Measurements from ENCODE around the gene RHAG. TPM values are rescaled to one million over a fixed set of nuclear protein-coding genes. Genes with fewer than 3 reads are reported as not detected.

Gene RHAG
- total and polyA plus RNA-seq, 2 of the 8 experiments (the other 6 are each of a cell fraction or from before 2014, with no cell fraction given): not detected

- Histone ChIP-seq H2BK5ac (ENCODE audit: low read depth, low read length) (no peak overlapping the region), H3K79me1 (ENCODE audit: low read depth, low read length) (no peaks in the 10 kb centered on the region), H4K8ac (ENCODE audit: extremely low read depth, insufficient read depth, low read length) (no peak overlapping the region), H2AK5ac (ENCODE audit: low read depth, low read length) (no peak overlapping the region), H4K5ac (ENCODE audit: insufficient read length, low read depth, low read length) (no peak overlapping the region), H2AFZ (ENCODE audit: low read length) (no peak overlapping the region), H3K9ac (replicated peaks in 1 of 4; ENCODE audit: extremely low read depth in 1 of 4, low read depth in 3 of 4, low read length in 3 of 4) (no peak overlapping the region), H3K36me3 (ENCODE audit: control insufficient read depth in 2 of 4, insufficient read depth in 4 of 4, low read length in 3 of 4) (no peaks in the 10 kb centered on the region), H3K27me3 (replicated peaks in 1 of 4; ENCODE audit: control insufficient read depth in 3 of 4, extremely low read depth in 1 of 4, insufficient read depth in 3 of 4, low read length in 3 of 4) (no peaks in the 10 kb centered on the region), H2BK15ac (ENCODE audit: low read length) (no peak overlapping the region), H4K91ac (replicated peaks; ENCODE audit: insufficient read length, low read length) (no peak overlapping the region), H3K4me1 (replicated peaks in 1 of 4; ENCODE audit: control insufficient read depth in 3 of 4, insufficient read depth in 4 of 4, low read length in 3 of 4) (peaks cover 0 to 2% (median 0%) of the 10 kb centered on the region in 4 experiments; a peak in 1 of 7 replicates), H3K56ac (replicated peaks; ENCODE audit: insufficient read length, low read depth, low read length) (no peak overlapping the region), H3K4me2 (ENCODE audit: insufficient read depth in 1 of 2, low read depth in 2 of 2, low read length in 2 of 2) (no peak overlapping the region), H3K9me3 (ENCODE audit: insufficient read depth in 2 of 2, low read depth in 1 of 2, low read length in 1 of 2) (peaks cover 3 to 4% of the 10 kb centered on the region in 2 experiments; a peak in 2 of 4 replicates), H2BK120ac (replicated peaks; ENCODE audit: low read depth, low read length) (no peak overlapping the region), H2BK20ac (ENCODE audit: low read length) (no peak overlapping the region), H3K18ac (ENCODE audit: extremely low read depth, low read length) (no peak overlapping the region), H3K4me3 (ENCODE audit: extremely low read depth in 1 of 4, insufficient read depth in 2 of 4, low read depth in 3 of 4, low read length in 4 of 4) (no peak overlapping the region), H3K4ac (replicated peaks; ENCODE audit: insufficient read length, low read depth, low read length) (no peak overlapping the region), H2BK12ac (ENCODE audit: low read depth, low read length) (no peak overlapping the region), H4K20me1 (replicated peaks in 1 of 2; ENCODE audit: control insufficient read depth in 1 of 2, insufficient read depth in 2 of 2, low read length in 2 of 2) (no peaks in the 10 kb centered on the region), H3K27ac (ENCODE audit: low read depth, low read length) (no peak overlapping the region), H3K23me2 (ENCODE audit: low read depth, low read length) (no peaks in the 10 kb centered on the region), H3K23ac (ENCODE audit: insufficient read length) (no peak overlapping the region), H3K79me2 (ENCODE audit: control insufficient read depth in 1 of 2, insufficient read depth in 2 of 2, low read length in 2 of 2) (no peaks in the 10 kb centered on the region), H3K14ac (ENCODE audit: insufficient read length) (no peak overlapping the region)
- FAIRE-seq (no peak), DNase-seq (ENCODE audit: low read depth in 1 of 2, low spot score in 2 of 2) (no peak)
- WGBS, 2 experiments (ENCODE audit: extremely low coverage in 1 of 2, insufficient coverage in 1 of 2, insufficient read length in 1 of 2, insufficient replicate concordance in 2 of 2, low coverage in 1 of 2, low lambda C conversion rate in 2 of 2, missing lambda C conversion rate in 1 of 2): 90% methylated on average over 3 of the region's 3 CpGs; no CpG with 5 or more reads in 1 of the 2 experiments
- no peak for TF ChIP-seq SUZ12 (IDR thresholded peaks at IDR 0.05; ENCODE audit: low read length)
- no peak for TF ChIP-seq PHF8 (conservative IDR thresholded peaks at IDR 0.05; ENCODE audit: low read depth, low read length)
- ChIA-PET CTCF (ENCODE audit: partially characterized antibody) (interaction anchor here (0.8 kb wide), 1 partner anchor 20 kb away, joined by 3 read pairs; no protein-coding TSS in a partner anchor), POLR2A (ENCODE audit: partially characterized antibody) (no interaction called here)
These were observed 9.8 kb downstream of the RHAG start for GRCh38 chr6:49626811-49627210.
